Stimulated activated CD8-positive, alpha-beta memory T cell treated with anti-CD3 and anti-CD28 coated beads, Interleukin-15, amount 100 ng/mL, for 4 hours (primary cell): Measurements from ENCODE around the gene ALLC.

Source experiments
- DNase-seq, 2 donors: peaks; one replicate each; pipeline ENCODE4 v3.0.0-alpha.2; 2020; ENCODE audit warnings: low read depth in 2 of 2

ALLC gene

DNA sequence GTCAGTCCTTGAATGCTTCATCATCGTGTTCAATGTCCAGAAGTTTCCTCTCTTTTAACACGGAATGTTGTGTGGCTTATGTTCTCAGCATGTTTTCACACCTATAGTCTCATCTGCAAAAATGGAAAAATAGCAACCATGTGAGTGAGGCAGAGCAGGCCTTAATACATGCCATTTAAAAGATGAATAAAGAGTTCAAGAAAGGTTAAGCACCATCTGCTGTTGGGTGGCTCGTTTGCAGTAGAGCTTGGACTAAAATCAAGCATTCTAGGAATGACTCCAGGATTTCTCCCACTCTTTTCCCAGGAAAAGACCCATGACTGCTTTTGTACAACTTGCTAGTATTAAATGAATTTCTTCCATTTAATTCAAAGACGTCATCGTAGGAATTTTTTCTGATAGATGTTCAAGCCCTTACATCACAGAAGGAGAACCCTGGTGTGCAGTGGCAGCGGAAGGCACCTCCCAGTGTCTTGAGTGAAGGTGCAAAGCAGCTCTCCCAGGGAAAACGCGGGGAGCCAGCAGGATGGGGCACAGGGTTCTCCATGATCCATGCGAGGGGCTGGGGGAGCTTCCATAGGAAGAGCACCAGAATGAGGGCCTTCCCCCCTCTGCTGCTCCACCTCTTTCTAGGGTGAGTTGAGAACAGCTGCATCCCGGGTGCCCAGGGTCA lies 55.0 kb downstream of the ALLC start:
- DNase-seq, result no peak

DNA sequence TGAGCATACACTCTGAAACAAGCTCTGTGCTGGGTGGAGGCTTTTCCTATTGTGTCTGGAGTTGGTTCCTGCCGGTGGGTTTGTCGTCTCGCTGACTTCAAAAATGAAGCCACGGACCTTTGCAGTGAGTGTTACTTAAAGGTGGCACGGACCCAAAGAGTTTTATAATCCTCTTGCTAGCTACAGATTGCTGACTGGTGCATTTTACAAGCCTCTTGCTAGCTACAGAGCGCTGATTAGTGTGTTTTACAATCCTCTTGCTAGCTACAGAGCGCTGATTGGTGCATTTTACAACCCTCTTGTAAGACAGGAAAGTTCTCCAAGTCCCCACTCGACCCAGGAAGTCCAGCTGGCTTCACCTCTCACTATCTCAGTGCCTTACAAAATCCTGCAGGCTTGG lies 60.7 kb downstream of the ALLC start:
- no peak for DNase-seq

DNA sequence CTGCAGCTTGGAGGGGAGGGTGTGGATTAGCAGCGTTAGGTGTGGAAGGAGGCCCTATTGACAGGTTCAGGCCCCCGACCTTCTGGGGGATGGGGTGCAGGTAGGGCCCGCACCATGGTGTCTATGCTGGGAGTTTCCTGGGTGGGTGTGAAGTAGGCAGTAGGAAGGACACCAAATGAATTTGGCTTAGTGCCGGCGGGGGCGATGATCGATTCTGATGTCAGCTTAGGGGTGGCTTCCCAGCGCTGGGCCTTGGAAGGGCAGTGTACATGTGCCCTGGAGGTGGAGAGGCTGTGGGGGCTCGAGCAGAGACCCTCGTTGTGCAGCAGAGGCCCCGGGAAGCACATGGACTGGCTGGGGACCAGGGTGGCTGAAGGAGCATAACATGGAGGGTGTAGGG lies 67.0 kb downstream of the ALLC start:
- no peak for DNase-seq

DNA sequence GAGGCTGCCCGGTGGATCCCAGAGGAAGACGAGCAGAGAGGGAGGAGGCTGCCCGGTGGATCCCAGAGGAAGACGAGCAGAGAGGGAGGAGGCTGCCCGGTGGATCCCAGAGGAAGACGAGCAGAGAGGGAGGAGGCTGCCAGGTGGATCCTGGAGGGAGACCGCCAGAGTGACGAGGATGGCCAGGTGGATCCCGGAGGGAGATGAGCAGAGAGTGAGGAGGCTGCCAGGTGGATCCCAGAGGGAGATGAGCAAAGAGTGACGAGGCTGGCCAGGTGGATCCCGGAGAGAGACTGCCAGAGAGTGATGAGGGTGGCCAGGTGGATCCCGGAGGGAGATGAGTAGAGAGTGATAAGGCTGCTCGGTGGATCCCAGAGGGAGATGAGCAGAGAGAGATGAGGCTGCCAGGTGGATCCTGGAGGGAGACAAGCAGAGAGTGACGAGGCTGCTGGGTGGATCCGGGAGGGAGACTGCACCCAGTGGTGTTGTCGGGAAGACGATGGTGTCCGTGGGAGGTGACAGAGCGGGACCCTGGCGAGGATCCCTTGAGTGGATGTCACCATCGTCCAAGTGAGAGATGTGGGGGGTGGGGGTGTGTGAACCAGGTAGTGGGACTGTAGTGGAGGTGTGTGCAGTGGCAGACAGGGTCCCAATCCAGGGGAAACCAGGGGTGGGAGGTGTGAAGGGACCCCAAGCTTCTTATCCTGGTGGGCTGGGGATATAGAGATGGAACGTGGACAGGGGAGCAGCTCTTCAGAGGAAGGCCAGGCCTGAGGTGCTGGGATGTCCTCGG lies 67.7 kb downstream of the ALLC start:
- no peak for DNase-seq

DNA sequence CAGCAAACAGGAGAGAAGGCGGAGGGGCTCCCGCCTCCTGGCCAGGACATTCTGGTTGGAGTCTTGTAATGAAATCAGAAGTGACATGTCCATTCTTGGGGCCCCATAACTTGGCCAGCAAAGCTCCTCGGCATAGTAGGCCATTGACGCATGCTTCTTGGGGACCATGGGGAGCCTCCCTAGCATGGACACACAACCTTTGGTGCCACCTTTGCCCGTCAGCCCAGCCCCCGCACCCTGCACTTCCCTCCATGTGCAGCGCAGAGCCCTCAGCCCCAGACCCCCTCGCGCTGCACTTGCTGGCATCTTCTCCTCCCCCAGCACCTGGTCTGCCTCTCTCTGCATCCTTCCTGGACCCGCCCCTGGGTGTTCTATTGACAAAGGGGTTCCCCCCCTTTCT lies 68.5 kb downstream of the ALLC start:
- DNase-seq, result no peak

DNA sequence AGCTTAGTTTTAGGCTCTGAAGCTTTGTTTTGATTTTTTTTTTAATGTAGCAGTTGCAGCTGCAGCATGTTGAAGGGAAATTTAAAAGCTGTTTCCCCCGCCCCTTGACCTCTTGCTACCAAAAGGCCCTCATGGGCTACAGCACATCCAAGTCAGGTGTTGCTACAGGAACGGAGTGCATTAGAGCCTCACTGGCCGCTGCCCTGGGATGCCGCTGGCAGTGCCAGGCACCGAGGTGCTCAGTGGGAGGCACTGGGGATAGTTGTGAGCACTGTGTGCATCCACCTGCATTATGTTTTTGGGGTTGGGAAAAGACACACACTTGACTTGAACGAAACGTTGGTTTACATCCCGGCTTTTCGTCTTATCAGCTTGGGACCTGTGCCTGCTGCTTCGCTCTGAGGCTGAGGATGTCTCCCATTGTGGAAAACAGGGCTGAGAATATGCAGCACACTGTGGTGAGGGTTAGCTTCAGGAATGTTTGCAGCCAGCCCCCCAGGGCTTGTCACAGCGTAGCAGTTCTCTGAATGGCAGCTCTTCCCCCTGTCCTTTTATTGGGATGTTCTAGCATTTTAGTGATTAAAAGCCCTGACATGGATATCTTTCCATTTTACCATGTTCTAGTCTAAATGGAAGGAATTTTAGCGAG lies 69.5 kb downstream of the ALLC start:
- DNase-seq, result no peak

DNA sequence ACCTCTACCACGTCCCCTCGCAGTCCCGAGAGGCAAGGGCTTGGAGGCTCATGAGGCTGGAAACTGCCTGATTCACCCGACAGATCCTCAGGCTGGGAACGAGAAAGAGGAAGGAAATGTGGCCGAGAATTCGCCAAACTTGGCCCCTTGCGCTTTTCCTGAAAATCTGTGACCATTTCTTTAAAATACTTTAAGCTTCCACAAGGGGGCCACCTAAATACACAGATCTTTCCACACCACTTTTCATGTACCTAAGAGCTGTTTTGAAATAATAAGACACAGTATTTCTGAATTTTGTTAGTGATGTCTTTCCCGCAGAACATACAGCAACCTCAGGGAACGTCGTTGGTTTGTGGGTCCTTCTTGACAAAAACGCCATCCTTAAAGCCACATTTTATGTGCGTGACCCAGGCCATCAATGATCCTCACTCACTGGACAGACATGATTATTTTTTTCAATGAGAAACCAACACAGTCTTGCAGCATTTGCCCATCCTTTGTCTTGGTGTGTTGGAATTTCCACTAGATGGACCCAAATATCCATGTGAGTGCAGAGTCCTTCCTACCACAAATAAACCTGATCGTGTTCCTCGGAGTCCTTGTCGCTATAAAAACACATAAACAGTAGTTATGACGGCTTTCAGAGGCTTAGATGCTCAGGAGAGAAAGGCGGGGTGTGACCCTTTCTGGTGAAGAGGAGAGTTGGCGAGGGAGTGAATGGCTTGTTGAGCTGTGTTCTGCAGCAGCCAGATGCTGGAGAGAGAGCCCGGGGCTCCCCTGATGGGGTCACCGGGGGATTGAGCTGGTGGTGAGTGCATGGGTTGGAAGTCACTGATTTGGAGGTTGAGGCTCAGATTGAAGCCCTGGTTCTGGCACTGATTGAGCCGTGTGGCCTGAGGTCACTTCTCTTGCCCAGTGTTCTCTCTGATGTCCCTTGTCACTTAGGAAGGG lies 70.4 kb downstream of the ALLC start:
- DNase-seq, result no peak

DNA sequence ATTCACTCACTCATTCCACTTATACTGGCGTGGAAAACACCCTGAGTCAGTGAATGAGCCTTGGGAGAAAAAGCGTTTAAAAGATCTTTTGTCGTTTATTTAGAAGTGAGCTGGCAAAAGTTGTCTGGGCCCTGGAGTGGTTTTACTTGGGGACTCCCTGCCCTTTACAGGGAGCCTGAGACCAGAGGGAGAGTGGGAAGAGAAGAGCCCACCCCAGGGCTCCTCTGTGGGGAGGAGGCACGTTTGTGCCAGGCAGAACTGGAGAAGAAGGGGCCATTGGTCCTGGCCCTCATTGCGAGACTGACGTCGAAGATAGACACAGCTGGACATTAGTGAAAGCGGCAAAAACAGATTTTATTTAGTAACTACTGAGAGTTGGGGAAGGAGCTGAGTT lies 71.1 kb downstream of the ALLC start:
- no peak for DNase-seq

DNA sequence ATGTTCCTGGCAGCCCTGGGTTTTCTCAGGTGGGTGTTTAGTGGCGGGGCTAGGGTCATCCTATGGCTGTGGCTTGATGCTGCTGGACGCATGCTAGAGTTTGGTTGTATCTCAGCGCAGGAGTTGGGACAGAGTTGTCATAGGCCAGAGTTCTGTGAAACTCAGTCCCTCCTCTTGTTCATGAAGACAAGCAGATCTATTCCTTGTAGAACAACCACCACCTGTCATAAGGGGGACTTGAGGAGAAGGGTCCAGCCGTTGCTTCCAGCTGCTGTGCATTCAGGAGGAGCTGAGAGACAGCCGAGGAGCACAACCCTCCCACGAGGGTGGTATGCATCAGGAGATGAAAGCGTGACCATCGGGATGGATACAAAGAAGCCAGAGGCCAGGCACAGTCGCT lies 71.8 kb downstream of the ALLC start:
- DNase-seq, result no peak

DNA sequence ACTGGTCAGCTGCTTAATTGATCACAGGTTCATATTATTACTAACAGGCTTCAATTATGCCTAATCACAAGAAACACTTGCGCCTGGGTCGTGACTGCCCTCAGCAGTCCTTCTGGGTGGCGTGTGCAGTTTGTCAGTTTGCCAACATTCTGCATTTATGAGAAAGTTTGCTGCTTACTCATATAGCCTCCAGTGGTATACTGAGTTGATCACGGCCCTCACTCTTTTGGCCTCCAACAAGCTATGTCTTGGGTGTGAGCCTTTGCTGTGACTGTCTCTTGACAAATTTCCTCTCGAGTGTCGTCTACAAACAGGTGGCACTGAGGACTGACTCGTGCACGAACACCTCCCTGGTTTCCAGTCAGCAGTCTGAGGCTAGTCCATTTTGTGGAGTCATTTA lies 72.6 kb downstream of the ALLC start:
- DNase-seq, result no peak

DNA sequence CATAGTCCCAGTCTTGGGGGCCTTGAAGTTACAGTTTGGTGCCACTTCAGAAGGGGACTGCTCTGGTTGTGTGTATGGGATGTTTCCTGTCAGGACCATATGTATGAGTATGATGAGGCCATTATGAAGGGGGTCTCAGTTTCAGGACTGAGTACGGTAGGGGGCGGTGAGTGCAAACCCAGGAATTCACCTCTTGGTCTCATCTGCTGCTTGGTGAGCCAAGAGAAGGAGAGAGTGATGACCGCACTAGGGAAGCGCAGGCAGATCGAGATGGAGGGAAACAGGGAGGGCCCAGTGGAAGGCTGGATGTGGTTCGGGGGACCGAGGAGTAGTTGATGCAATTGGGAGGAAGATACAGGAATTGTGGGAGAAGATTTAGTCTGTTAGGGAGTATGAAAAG lies 73.8 kb downstream of the ALLC start:
- DNase-seq, result no peak

DNA sequence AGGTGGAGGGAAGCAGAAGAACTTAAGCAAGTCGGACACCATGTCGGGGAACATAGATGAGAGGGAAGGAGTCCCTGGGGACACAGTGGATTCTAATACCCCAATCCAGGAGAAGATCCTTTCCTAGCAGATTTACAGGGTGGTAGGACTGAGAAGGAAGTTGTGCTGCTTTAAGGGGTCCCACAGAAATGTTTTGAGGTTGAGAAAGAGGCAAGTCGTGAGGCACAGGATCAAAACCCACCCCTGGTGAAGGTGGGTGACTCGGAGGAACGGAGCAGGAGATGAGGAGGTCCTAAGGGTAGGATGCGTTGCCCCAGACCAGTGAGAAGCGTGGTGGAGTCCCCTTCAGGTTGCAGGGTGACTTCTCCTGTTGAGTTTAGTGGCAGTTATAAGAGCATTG lies 78.1 kb downstream of the ALLC start:
- DNase-seq, result no peak

DNA sequence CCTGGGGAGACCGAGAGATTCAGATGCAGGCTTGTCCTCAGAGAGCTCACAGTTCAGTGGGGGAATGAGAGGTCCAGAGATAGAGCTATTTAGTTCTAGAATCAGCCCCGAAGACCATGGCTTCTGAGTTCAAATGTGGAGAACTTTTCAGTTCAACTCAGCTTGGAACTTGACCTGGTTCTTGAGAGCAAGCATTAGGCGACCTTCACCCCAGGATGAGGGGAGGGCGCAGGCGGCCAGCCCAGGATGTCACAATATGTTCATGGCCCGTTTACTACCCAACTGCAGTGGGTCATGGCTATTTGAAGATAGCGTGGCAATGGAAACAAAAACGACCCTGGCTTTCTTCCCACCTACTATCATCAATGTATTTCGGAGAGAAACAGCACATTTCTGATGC lies 79.1 kb downstream of the ALLC start:
- DNase-seq, result no peak

DNA sequence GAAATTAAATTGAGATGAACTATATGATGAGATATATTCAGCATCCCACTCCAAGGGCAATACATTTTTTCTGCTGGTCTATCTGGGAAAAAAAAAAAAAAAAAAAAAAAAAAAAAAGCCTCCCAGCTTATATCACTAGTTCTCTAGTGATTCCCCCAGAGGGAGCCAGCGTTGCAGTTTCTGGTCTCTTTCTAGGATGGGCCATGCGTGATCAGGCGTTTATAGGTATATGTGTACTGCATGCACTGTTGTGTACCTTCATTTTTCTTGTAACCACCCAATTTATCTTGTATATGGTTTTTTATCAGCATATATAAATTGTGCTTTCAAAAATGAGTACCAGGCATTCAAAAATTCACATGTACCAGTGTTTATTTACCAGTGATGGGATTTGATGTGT lies 80.5 kb downstream of the ALLC start:
- no peak for DNase-seq

DNA sequence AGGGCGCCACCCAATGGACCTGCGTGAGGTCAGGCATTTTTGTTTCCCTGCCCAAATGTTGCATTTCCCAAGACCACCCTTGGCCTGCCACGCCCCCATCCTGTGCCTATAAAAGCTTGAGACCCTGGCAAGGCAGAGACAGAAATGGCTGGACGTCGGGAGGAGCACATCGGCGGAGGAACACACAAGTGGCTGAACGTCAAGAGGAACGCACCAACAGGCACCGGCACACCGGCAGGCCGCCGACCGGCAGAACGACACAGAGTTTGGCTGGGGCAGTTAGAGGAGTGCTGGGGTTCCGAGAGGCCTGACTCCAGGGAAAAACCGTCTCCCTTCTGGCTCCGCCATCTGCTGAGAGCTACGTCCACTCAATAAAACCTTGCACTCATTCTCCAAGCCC lies 81.3 kb downstream of the ALLC start:
- no peak for DNase-seq

DNA sequence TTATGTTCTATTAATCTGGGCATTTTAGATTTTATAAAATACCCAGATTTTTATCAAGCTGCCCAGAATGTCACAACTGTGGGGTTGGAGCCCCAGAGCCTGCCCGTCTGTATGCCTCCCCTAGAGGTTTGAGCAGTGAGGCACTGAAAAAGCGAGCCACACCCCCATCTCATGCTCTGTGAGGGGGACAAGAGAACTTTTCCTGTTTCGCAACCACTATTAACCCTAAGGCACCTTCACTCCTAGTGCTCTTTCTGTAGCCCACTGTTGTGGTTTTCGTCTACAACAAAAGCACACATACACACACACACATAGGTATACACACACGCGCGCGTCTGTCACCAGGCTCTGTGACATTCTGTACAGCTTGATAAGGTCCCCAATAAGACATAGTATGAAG lies 83.4 kb downstream of the ALLC start:
- no peak for DNase-seq

DNA sequence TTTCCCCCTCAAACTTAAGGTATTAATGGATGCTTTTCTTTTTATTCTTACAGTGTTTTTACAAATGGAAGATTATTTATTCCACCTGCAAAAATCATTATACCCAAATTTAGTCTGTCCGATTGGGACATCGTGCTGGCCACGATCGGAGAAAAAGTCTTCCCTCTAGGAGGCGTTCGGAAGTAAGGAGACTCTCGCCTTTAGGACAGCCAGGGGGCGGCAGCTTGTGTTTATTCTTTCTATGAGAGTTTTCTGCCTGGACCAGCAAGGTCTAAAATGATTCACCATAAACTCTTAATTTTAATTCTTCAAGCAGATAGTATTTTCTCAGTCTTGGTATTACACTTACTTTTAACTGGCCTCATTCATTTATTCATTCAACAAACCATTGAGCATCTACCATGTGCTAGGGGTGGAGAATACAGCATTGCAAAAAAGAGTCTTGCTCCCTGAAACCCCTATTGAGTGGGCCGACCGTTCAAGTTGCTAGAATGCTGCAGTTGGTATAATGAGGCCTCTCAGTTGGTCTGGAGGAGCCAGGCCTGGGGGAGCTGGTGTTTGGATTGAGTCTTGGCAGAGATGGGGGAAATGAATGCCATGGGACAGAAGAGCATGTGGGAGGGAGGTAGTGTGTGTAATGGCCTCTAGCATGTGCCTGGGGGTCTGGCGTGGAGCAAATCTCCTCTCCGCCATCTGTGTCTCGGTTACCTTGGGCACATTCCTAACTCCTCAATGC lies 84.0 kb downstream of the ALLC start:
- no peak for DNase-seq

DNA sequence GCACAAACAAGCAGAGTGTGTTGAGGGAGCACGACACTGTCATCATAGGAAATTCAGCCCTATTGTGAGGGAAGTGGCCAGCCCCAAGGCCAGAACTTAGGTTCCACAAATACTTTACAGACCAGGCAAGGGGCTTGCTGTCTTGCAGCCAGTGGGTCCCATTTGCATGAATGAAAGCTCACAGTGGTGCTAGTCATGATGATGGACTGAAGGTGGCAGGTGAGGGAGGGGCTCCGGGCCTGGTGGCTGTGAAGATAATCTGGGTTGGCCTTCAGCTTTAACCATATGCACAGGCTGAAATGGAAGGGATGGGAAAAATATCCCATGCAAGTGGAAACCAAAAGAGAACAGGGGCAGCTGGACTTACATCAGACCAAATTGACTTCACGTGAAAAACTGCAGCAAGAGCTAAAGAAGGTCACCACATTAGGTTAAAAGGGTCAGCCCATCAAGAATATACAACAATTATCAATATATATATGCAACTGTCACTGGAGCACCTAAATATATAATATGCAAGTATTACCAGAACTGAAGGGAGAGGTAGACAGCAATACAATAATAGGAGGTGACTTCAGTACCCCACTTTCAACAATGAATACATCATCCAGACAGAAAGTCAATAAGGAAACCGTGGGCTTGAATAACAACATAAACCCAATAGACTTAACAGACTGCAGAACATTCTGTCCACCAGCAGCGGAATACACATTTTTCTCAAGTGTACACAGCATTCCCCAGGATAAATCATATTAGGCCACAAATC lies 84.9 kb downstream of the ALLC start:
- no peak for DNase-seq

DNA sequence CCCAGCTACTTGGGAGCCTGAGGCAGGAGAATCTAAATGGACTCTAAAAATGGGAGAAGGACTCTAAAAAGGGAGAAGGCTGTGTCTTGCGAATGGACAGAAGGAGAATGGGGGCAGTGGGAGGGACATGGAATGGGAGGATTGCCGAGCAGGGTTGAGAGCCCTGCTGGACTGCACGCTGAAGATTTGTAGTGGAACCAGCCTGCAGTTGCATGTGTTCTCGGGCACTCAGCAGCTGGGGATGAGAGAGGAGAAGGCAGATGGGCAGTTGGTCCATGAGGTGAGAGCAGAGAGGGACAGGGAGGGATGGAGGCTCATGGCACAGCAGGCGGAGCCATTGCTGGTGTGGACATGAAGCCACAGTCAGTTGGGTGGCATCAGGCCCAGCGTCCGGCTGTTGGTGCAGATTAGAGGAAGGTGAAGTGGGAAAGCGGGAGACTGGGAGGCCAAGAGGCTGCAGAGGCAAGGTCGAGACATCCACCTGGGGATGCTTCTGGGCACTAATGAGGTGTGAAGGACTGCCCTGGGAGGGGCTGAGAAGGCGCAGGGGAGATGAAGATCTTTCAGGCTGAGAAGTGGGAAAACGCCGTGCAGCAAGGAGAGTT lies 86.1 kb downstream of the ALLC start:
- no peak for DNase-seq

DNA sequence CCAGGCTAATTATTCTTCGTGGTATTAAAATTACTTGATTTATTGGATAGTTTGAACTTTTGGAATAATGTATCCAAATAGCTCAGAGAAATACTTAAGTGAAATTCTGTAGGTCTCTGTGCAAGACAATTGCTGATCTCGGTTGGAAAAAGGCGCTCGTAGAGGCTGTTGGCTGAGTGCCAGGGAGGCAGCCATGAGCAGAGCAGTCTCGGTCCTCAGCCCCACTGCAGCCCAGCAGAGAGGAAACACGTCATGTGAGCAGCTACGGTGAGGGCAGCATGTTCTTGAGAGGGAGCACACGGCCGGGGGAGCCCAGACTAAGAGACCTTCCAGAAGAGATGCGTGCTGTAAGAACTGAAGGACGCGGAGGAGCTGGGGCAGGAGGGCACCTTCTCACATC lies 87.9 kb downstream of the ALLC start:
- no peak for DNase-seq
